AG04450 (cell line): ENCODE data around the gene EXPH5. TPM values are rescaled to one million over a fixed set of nuclear protein-coding genes. Genes with fewer than 3 reads are reported as not detected.

ENCODE experiments used
- CTCF ChIA-PET: fragments of 300-600, 350-600 bp; formaldehyde crosslinking; extraction: SDS; loops from one replicate; lab custom pipeline; 2022; ENCODE audit warnings: antibody characterized with exemption, inconsistent platforms; lab: Charles Lee
- POLR2A ChIA-PET: fragments of 350-600 bp; formaldehyde crosslinking; extraction: SDS; loops from one replicate; lab custom pipeline; 2021; ENCODE audit warnings: antibody characterized with exemption, inconsistent platforms; lab: Yijun Ruan, JAX
- DNase-seq: peaks from one replicate; pipeline ENCODE4 v3.0.0-alpha.2; 2011; ENCODE audit warnings: low read depth, low spot score
- H3K27ac ChIP-seq: one replicate; pipeline ENCODE4 v1.5.1; 2012; ENCODE audit warnings: low read depth, low read length, control low read depth
- H3K27me3 ChIP-seq: one replicate; pipeline ENCODE4 v1.6.0; 2012; ENCODE audit warnings: low read length; ENCODE audit not compliant: control insufficient read depth, insufficient read depth
- H3K4me3 ChIP-seq: 2 replicates; pipeline ENCODE4 v1.5.1; 2011; ENCODE audit warnings: mild to moderate bottlenecking, low read depth, low read length, control low read depth
- H3K9me3 ChIP-seq: 2 replicates; pipeline ENCODE4 v1.5.1; 2012; ENCODE audit warnings: low read length; ENCODE audit not compliant: control insufficient read depth, insufficient read depth
- polyA plus RNA-seq: library from polyadenylated mRNA; depleted of rRNA; stranded (reverse); fragments of >200 nt; gene quantifications from 2 replicates; pipeline ENCODE4 v1.2.3, GENCODE V29; 2011
- TF ChIP-seq, protein P1 (sequence below): IDR thresholded peaks from 2 replicates; pipeline ENCODE4 v1.5.1; 2011; ENCODE audit warnings: low read depth, low read length, control low read depth, inconsistent platforms

EXPH5 gene
- polyA plus RNA-seq, 1 experiment, result 0.37 TPM

DNA sequence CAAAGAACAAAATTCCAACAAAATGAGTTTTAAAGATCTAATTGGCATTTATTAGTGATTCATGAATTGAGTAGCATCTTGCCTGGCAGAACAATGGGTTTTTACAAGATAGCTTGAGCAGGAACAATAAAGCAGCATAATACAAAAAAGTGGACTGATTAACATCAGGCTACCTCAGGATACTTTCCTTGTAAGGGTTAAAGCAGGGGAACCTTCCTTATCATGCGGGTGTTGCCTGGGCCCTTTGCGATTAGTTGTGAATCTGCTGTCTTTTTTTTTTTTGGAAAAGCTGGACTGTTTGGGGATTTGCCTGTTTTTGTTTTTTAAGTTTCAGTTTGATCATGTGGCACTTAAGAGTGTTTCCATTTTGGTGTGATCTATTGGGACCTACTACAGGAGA, 37.5 kb downstream of the EXPH5 start:
- CTCF ChIA-PET, result no interaction called here
- Histone ChIP-seq H3K27ac (no peak overlapping the region), H3K9me3 (no peaks in the 10 kb centered on the region), H3K27me3 (no peaks in the 10 kb centered on the region), H3K4me3 (no peak overlapping the region)
- POLR2A ChIA-PET, result no interaction called here
- TF ChIP-seq, protein P1, sequence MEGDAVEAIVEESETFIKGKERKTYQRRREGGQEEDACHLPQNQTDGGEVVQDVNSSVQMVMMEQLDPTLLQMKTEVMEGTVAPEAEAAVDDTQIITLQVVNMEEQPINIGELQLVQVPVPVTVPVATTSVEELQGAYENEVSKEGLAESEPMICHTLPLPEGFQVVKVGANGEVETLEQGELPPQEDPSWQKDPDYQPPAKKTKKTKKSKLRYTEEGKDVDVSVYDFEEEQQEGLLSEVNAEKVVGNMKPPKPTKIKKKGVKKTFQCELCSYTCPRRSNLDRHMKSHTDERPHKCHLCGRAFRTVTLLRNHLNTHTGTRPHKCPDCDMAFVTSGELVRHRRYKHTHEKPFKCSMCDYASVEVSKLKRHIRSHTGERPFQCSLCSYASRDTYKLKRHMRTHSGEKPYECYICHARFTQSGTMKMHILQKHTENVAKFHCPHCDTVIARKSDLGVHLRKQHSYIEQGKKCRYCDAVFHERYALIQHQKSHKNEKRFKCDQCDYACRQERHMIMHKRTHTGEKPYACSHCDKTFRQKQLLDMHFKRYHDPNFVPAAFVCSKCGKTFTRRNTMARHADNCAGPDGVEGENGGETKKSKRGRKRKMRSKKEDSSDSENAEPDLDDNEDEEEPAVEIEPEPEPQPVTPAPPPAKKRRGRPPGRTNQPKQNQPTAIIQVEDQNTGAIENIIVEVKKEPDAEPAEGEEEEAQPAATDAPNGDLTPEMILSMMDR, result no peak
- no peak for DNase-seq

DNA sequence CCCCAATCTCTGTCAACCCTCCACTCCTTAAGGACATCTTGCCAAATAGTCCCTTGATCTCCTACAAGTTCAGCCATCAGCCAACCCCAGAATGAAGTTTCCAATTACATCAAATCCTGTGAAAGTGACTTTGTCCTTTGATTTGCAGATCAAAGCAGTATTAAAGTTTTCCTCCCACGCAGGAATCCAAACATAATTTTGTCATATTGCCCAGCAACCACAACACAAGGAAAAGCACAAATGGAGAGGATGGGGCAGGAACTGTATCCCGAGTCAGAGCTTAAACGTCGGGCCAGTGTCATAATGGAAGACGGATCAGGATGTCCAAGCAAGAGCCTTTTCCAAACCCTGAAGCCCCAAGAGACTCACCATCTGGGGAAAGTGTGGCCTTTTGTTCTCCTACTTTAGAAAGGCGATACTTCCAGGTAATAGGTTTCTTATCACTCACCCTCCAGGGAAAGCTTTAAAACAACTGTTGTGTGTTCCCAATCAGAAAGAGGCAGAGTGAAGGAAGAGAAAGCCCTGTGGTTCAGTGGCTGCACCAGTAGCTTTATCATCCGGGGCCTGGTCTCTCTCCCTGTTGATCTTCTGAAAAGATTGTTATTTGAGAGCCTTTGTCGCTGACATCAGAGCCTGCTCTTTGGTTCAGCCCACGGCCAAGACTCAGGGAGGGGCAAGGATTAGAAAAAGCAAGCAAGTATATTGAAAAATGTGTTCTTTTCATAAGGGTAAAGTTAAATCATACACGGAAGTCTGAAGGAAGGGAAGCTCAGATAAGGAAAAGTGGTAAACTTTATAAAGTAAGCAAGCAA, 41.7 kb downstream of the EXPH5 start:
- Histone ChIP-seq H3K27ac (no peak overlapping the region), H3K4me3 (peak overlapping the region; percentile 21), H3K27me3 (no peaks in the 10 kb centered on the region), H3K9me3 (no peaks in the 10 kb centered on the region)
- TF ChIP-seq, protein P1, result no peak
- POLR2A ChIA-PET, result no interaction called here
- CTCF ChIA-PET, result interaction anchor here (1.4 kb wide), 1 partner anchor 104 kb away, joined by 6 read pairs; no protein-coding TSS in a partner anchor
- DNase-seq, result no peak

GRCh38 chr11:108549319-108549885, 44.2 kb downstream of the EXPH5 start:
- H3K27me3 ChIP-seq, result no peaks in the 10 kb centered on the region
- TF ChIP-seq, protein P1, result no peak
- POLR2A ChIA-PET, result no interaction called here
- CTCF ChIA-PET, result no interaction called here
- DNase-seq, result no peak
- no peak overlapping the region for H3K4me3 ChIP-seq
- no peaks in the 10 kb centered on the region for H3K9me3 ChIP-seq
- H3K27ac ChIP-seq, result no peak overlapping the region

DNA sequence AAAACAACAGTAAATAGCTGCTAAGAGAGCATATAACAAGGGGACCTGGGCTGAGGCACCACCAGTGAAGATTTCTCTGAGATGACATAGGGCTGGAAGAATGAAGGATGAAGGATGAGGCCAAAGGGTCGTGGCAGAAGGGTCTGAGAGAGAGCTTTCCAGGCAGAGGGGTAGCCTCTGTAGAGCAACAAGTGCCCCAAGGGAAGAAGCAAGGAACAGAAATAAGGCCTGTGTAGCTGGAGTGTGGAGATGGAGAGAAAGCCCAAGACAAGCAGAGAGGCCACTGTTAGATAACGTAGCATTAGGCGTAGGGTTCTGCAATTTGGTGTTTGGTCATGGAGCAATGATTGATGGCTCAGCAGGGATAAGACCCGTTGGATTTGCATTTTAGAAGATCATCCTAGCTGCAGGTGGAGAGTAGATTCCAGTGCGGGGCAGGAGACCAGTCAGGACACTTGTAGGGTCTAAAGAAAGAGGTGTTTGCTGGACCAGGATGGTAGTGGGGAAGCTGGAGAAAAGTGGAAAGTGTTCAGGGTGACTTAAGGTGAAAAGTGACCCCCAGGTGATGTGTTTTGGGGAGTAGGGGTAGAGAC, 47.6 kb downstream of the EXPH5 start:
- CTCF ChIA-PET, result no interaction called here
- no peaks in the 10 kb centered on the region for H3K27me3 ChIP-seq
- DNase-seq, result no peak

More for the DNA sequence above, 47.6 kb downstream of the EXPH5 start:
- POLR2A ChIA-PET, result no interaction called here
- Histone ChIP-seq H3K27ac (no peak overlapping the region), H3K4me3 (no peak overlapping the region), H3K9me3 (no peaks in the 10 kb centered on the region)
- TF ChIP-seq, protein P1, result no peak
